HK-2 (cell line): ENCODE measurements around the gene CNTN5.

Experiments
- DNase-seq: peaks from one replicate; pipeline ENCODE4 v3.0.0-alpha.2; 2018; ENCODE audit not compliant: unreplicated experiment

CNTN5 gene

GRCh38 chr11:99920956-99921355 lies 900.2 kb downstream of the CNTN5 start:
- no peak for DNase-seq

GRCh38 chr11:99925968-99926367 lies 905.2 kb downstream of the CNTN5 start:
- DNase-seq, result no peak

GRCh38 chr11:99932684-99933083 lies 911.9 kb downstream of the CNTN5 start:
- DNase-seq, result no peak

GRCh38 chr11:99934008-99934407 lies 913.3 kb downstream of the CNTN5 start:
- DNase-seq, result no peak

GRCh38 chr11:99937330-99937729 lies 916.6 kb downstream of the CNTN5 start:
- no peak for DNase-seq

- DNase-seq, result no peak
Measured at GRCh38 chr11:99952816-99953215, 932.1 kb downstream of the CNTN5 start.

- DNase-seq, result no peak
Measured at GRCh38 chr11:99960536-99960935, 939.8 kb downstream of the CNTN5 start.

GRCh38 chr11:99968336-99968735 lies 947.6 kb downstream of the CNTN5 start:
- no peak for DNase-seq

- DNase-seq, result no peak
Measured at GRCh38 chr11:99973993-99974392, 953.2 kb downstream of the CNTN5 start.

- DNase-seq, result no peak
Measured at GRCh38 chr11:99979042-99979441, 958.3 kb downstream of the CNTN5 start.

GRCh38 chr11:99987821-99988470 lies 967.2 kb downstream of the CNTN5 start:
- DNase-seq, result no peak

- DNase-seq, result no peak
Measured at GRCh38 chr11:99988471-99988837, 967.7 kb downstream of the CNTN5 start.

GRCh38 chr11:100003985-100004384 lies 983.2 kb downstream of the CNTN5 start:
- no peak for DNase-seq

- DNase-seq, result peak; percentile 4
Measured at GRCh38 chr11:100004541-100004940, 983.8 kb downstream of the CNTN5 start.

GRCh38 chr11:100008417-100008816 lies 987.7 kb downstream of the CNTN5 start:
- DNase-seq, result no peak

GRCh38 chr11:100009728-100010127 lies 989.0 kb downstream of the CNTN5 start:
- no peak for DNase-seq

- DNase-seq, result no peak
Measured at GRCh38 chr11:100010393-100010792, 989.6 kb downstream of the CNTN5 start.

GRCh38 chr11:100011697-100012096 lies 990.9 kb downstream of the CNTN5 start:
- no peak for DNase-seq

- DNase-seq, result no peak
Measured at GRCh38 chr11:100013011-100013410, 992.3 kb downstream of the CNTN5 start.

- DNase-seq, result no peak
Measured at GRCh38 chr11:100031973-100032372, 1011.2 kb downstream of the CNTN5 start.

GRCh38 chr11:100061006-100061405 lies 1040.3 kb downstream of the CNTN5 start:
- DNase-seq, result no peak

- DNase-seq, result no peak
Measured at GRCh38 chr11:100066399-100066798, 1045.7 kb downstream of the CNTN5 start.

- DNase-seq, result no peak
Measured at GRCh38 chr11:100068116-100068515, 1047.4 kb downstream of the CNTN5 start.

GRCh38 chr11:100072131-100072530 lies 1051.4 kb downstream of the CNTN5 start:
- DNase-seq, result no peak
